Activated CD8-positive, alpha-beta T cell treated with anti-CD3 and anti-CD28 coated beads, Interleukin-2, amount 10 ng/mL, durations not matched to agents 7 days and 5 days (primary cell): ENCODE results near the gene ATXN1. TPM values are rescaled to one million over a fixed set of nuclear protein-coding genes. Genes with fewer than 3 reads are reported as not detected.
A peak's percentile ranks its signal among the peaks of the same experiment; 100 is the strongest.

Source experiments
- ATAC-seq: fragments of 150-1000 bp; cut with Tn5 transposase; one replicate; pipeline ENCODE4 v1.10.0; 2021; ENCODE audit warnings: moderate library complexity
- CTCF ChIA-PET: fragments of 350-600 bp; sonication (Branson Sonifier 250); formaldehyde crosslinking; loops from one replicate; lab custom pipeline; 2021; ENCODE audit warnings: antibody characterized with exemption; lab: Charles Lee
- POLR2A ChIA-PET: fragments of 350-600 bp; sonication (Branson Sonifier 250); formaldehyde crosslinking; loops from one replicate; lab custom pipeline; 2021; ENCODE audit warnings: antibody characterized with exemption; lab: Charles Lee
- DNase-seq: peaks from one replicate; pipeline ENCODE4 v3.0.0-alpha.2; 2020
- H3K27ac Mint-ChIP-seq: one replicate; pipeline ENCODE4 v1.8.0; 2021; ENCODE audit warnings: mild to moderate bottlenecking, mixed read lengths
- H3K27me3 Mint-ChIP-seq: one replicate; pipeline ENCODE4 v1.8.0; 2021; ENCODE audit warnings: low read depth, mixed read lengths
- H3K36me3 Mint-ChIP-seq: one replicate; pipeline ENCODE4 v1.8.0; 2021; ENCODE audit warnings: low read depth, mixed read lengths
- H3K4me1 Mint-ChIP-seq: one replicate; pipeline ENCODE4 v1.8.0; 2021; ENCODE audit warnings: low read depth, mixed read lengths
- H3K4me3 Mint-ChIP-seq: one replicate; pipeline ENCODE4 v1.8.0; 2021; ENCODE audit warnings: mild to moderate bottlenecking, mixed read lengths
- H3K9me3 Mint-ChIP-seq: one replicate; pipeline ENCODE4 v1.8.0; 2022; ENCODE audit warnings: mixed read lengths; ENCODE audit not compliant: insufficient read depth
- total RNA-seq, 2 experiments: library from RNA; stranded (reverse); gene quantifications; one replicate each; pipeline ENCODE4 v1.2.3, GENCODE V29; 2021

ATXN1 gene
- total RNA-seq, 2 experiments from 2014 or later, result 36.7 to 42.9 TPM

- POLR2A ChIA-PET, result interaction anchor here (1.4 kb wide), 1 partner anchor 53 kb away, joined by 4 read pairs; no protein-coding TSS in a partner anchor
Observed at GRCh38 chr6:16696496-16696895, 64.8 kb downstream of the ATXN1 start.

GRCh38 chr6:16694781-16695578 lies 66.3 kb downstream of the ATXN1 start:
- DNase-seq (no peak), ATAC-seq (peak; percentile 42)
- H3K4me1 Mint-ChIP-seq, result peaks cover 69% of the 10 kb centered on the region
- H3K27me3 Mint-ChIP-seq, result no peaks in the 10 kb centered on the region
- no peak overlapping the region for H3K4me3 Mint-ChIP-seq
- ChIA-PET CTCF (interaction anchor here (0.6 to 1.6 kb wide), 7 partner anchors 30 to 363 kb away, joined by 3 to 6 read pairs (median 3); partner anchors contain the start of gene ATXN1), POLR2A (interaction anchor here (0.8 kb wide), 1 partner anchor 83 kb away, joined by 3 read pairs; no protein-coding TSS in a partner anchor)
- H3K27ac Mint-ChIP-seq, result peak overlapping the region; percentile 58
- no peaks in the 10 kb centered on the region for H3K9me3 Mint-ChIP-seq
- H3K36me3 Mint-ChIP-seq, result peaks cover 21% of the 10 kb centered on the region

More at GRCh38 chr6:16696496-16696895, 64.8 kb downstream of the ATXN1 start:
- ATAC-seq (no peak), DNase-seq (no peak)
- Mint-ChIP-seq H3K4me3 (no peak overlapping the region), H3K36me3 (peaks cover 13% of the 10 kb centered on the region), H3K27me3 (no peaks in the 10 kb centered on the region), H3K9me3 (no peaks in the 10 kb centered on the region), H3K4me1 (peaks cover 69% of the 10 kb centered on the region), H3K27ac (no peak overlapping the region)
- CTCF ChIA-PET, result interaction anchor here (1.4 to 5.7 kb wide), 4 partner anchors 9 to 65 kb away, joined by 4 to 32 read pairs (median 18); partner anchors contain the start of gene ATXN1

GRCh38 chr6:16691324-16691723 lies 69.9 kb downstream of the ATXN1 start:
- POLR2A ChIA-PET, result interaction anchor here (1.0 to 2.0 kb wide), 5 partner anchors 8 to 71 kb away, joined by 3 to 8 read pairs (median 5); no protein-coding TSS in a partner anchor
- Mint-ChIP-seq H3K4me3 (no peak overlapping the region), H3K9me3 (no peaks in the 10 kb centered on the region), H3K27ac (peak overlapping the region; percentile 57), H3K27me3 (no peaks in the 10 kb centered on the region), H3K36me3 (peaks cover 25% of the 10 kb centered on the region), H3K4me1 (peaks cover 63% of the 10 kb centered on the region)
- CTCF ChIA-PET, result interaction anchor here (1.0 to 1.3 kb wide), 4 partner anchors 40 to 76 kb away, joined by 3 to 5 read pairs (median 3); partner anchors contain the start of gene ATXN1
- ATAC-seq (no peak), DNase-seq (no peak)

- peak overlapping the region; percentile 69 for H3K27ac Mint-ChIP-seq
- H3K36me3 Mint-ChIP-seq, result peaks cover 25% of the 10 kb centered on the region
- DNase-seq (no peak), ATAC-seq (no peak)
- H3K9me3 Mint-ChIP-seq, result no peaks in the 10 kb centered on the region
- CTCF ChIA-PET, result interaction anchor here (0.6 to 5.6 kb wide), 6 partner anchors 8 to 77 kb away, joined by 3 to 32 read pairs (median 3); partner anchors contain the start of gene ATXN1
- peaks cover 65% of the 10 kb centered on the region for H3K4me1 Mint-ChIP-seq
- no peaks in the 10 kb centered on the region for H3K27me3 Mint-ChIP-seq
- no peak overlapping the region for H3K4me3 Mint-ChIP-seq
- POLR2A ChIA-PET, result interaction anchor here (0.6 to 2.0 kb wide), 6 partner anchors 8 to 547 kb away, joined by 3 to 8 read pairs (median 3); no protein-coding TSS in a partner anchor
Observed at GRCh38 chr6:16690608-16691142, 70.6 kb downstream of the ATXN1 start.

GRCh38 chr6:16689788-16690607 lies 71.3 kb downstream of the ATXN1 start:
- ChIA-PET POLR2A (interaction anchor here (0.6 to 2.0 kb wide), 4 partner anchors 10 to 546 kb away, joined by 3 to 8 read pairs (median 4); no protein-coding TSS in a partner anchor), CTCF (interaction anchor here (0.6 to 5.6 kb wide), 3 partner anchors 9 to 81 kb away, joined by 3 to 32 read pairs (median 3); no protein-coding TSS in a partner anchor)
- Mint-ChIP-seq H3K4me3 (no peak overlapping the region), H3K9me3 (no peaks in the 10 kb centered on the region), H3K4me1 (peaks cover 66% of the 10 kb centered on the region), H3K27ac (no peak overlapping the region), H3K36me3 (peaks cover 22% of the 10 kb centered on the region), H3K27me3 (no peaks in the 10 kb centered on the region)
- ATAC-seq (peak; percentile 16), DNase-seq (no peak)

GRCh38 chr6:16688984-16689636 lies 72.2 kb downstream of the ATXN1 start:
- H3K4me1 Mint-ChIP-seq, result peaks cover 66% of the 10 kb centered on the region
- no peaks in the 10 kb centered on the region for H3K9me3 Mint-ChIP-seq
- H3K27me3 Mint-ChIP-seq, result no peaks in the 10 kb centered on the region
- ATAC-seq (no peak), DNase-seq (no peak)
- POLR2A ChIA-PET, result interaction anchor here (0.5 to 1.3 kb wide), 4 partner anchors 32 to 121 kb away, joined by 3 to 5 read pairs (median 4); partner anchors contain the start of gene ATXN1
- no peak overlapping the region for H3K4me3 Mint-ChIP-seq
- CTCF ChIA-PET, result interaction anchor here (0.8 to 5.6 kb wide), 4 partner anchors 10 to 175 kb away, joined by 3 to 32 read pairs (median 6); no protein-coding TSS in a partner anchor
- H3K27ac Mint-ChIP-seq, result peak overlapping the region; percentile 32
- peaks cover 15% of the 10 kb centered on the region for H3K36me3 Mint-ChIP-seq

GRCh38 chr6:16688436-16688835 lies 72.8 kb downstream of the ATXN1 start:
- POLR2A ChIA-PET, result interaction anchor here (0.5 to 1.3 kb wide), 4 partner anchors 20 to 122 kb away, joined by 3 to 5 read pairs (median 3); partner anchors contain the start of gene ATXN1
- Mint-ChIP-seq H3K27ac (peak overlapping the region; percentile 43), H3K27me3 (no peaks in the 10 kb centered on the region), H3K4me3 (no peak overlapping the region), H3K4me1 (peaks cover 67% of the 10 kb centered on the region), H3K36me3 (peaks cover 18% of the 10 kb centered on the region), H3K9me3 (no peaks in the 10 kb centered on the region)
- CTCF ChIA-PET, result interaction anchor here (1.2 to 5.6 kb wide), 5 partner anchors 10 to 355 kb away, joined by 3 to 32 read pairs (median 5); no protein-coding TSS in a partner anchor
- no peak for DNase-seq
- ATAC-seq, result no peak

- Mint-ChIP-seq H3K9me3 (no peaks in the 10 kb centered on the region), H3K4me1 (peaks cover 67% of the 10 kb centered on the region), H3K36me3 (peaks cover 27% of the 10 kb centered on the region), H3K4me3 (peak overlapping the region; percentile 30), H3K27ac (peak overlapping the region; percentile 43), H3K27me3 (no peaks in the 10 kb centered on the region)
- ATAC-seq (no peak), DNase-seq (no peak)
- ChIA-PET POLR2A (no interaction called here), CTCF (interaction anchor here (1.1 to 5.6 kb wide), 6 partner anchors 12 to 354 kb away, joined by 3 to 32 read pairs (median 4); no protein-coding TSS in a partner anchor)
Observed at GRCh38 chr6:16687045-16687444, 74.2 kb downstream of the ATXN1 start.

- H3K9me3 Mint-ChIP-seq, result no peaks in the 10 kb centered on the region
- H3K4me3 Mint-ChIP-seq, result no peak overlapping the region
- ATAC-seq (peak; percentile 53), DNase-seq (peak; percentile 47)
- ChIA-PET POLR2A (no interaction called here), CTCF (interaction anchor here (5.6 kb wide), 1 partner anchor 14 kb away, joined by 32 read pairs; no protein-coding TSS in a partner anchor)
- peaks cover 31% of the 10 kb centered on the region for H3K36me3 Mint-ChIP-seq
- peaks cover 48% of the 10 kb centered on the region for H3K4me1 Mint-ChIP-seq
- no peaks in the 10 kb centered on the region for H3K27me3 Mint-ChIP-seq
- H3K27ac Mint-ChIP-seq, result peak overlapping the region; percentile 49
Observed at GRCh38 chr6:16684896-16685554, 76.2 kb downstream of the ATXN1 start.

GRCh38 chr6:16684195-16684689 lies 77.0 kb downstream of the ATXN1 start:
- DNase-seq (no peak), ATAC-seq (no peak)
- Mint-ChIP-seq H3K27ac (no peak overlapping the region), H3K4me1 (peaks cover 47% of the 10 kb centered on the region), H3K27me3 (no peaks in the 10 kb centered on the region), H3K4me3 (no peak overlapping the region), H3K36me3 (peaks cover 31% of the 10 kb centered on the region), H3K9me3 (no peaks in the 10 kb centered on the region)
- POLR2A ChIA-PET, result no interaction called here
- CTCF ChIA-PET, result no interaction called here
